Loucy (cell line): ENCODE results near the gene FITM1.

Source experiments
- CTCF ChIP-seq: fragments of 200-600 bp; sonication (generic); conservative IDR thresholded peaks from 2 replicates; pipeline ENCODE4 v1.5.1; 2014; ENCODE audit warnings: mild to moderate bottlenecking, antibody characterized with exemption, low read length
- EZH2phosphoT487 ChIP-seq: fragments of 200-600 bp; IDR thresholded peaks from 2 replicates; pipeline ENCODE4 v1.6.1; 2018; ENCODE audit warnings: antibody characterized with exemption, mild to moderate bottlenecking, moderate library complexity, borderline replicate concordance

- no peak for TF ChIP-seq EZH2phosphoT487
- no peak for TF ChIP-seq CTCF
These were observed 6.7 kb upstream of the FITM1 start for GRCh38 chr14:24123424-24124417.
